GM21576 (cell line): ENCODE data around the gene TMEM125.

ENCODE experiments used
- ATAC-seq: cut with Tn5 transposase; IDR thresholded peaks from one replicate; pipeline ENCODE4 v1.9.1; 2021; ENCODE audit warnings: mild to moderate bottlenecking, moderate library complexity; ENCODE audit not compliant: unreplicated experiment

TMEM125 gene

GRCh38 chr1:43307458-43308158 lies 37.8 kb downstream of the TMEM125 start:
- no peak for ATAC-seq

GRCh38 chr1:43308635-43309404 lies 39.0 kb downstream of the TMEM125 start:
- ATAC-seq = no peak

- no peak for ATAC-seq
Measured at GRCh38 chr1:43309405-43310025, 39.7 kb downstream of the TMEM125 start.

GRCh38 chr1:43311521-43311920 lies 41.7 kb downstream of the TMEM125 start:
- no peak for ATAC-seq

GRCh38 chr1:43312212-43312623 lies 42.4 kb downstream of the TMEM125 start:
- ATAC-seq = no peak

- ATAC-seq = no peak
Measured at GRCh38 chr1:43312663-43313515, 43.1 kb downstream of the TMEM125 start.

- no peak for ATAC-seq
Measured at GRCh38 chr1:43313771-43314170, 44.0 kb downstream of the TMEM125 start.

GRCh38 chr1:43314233-43314632 lies 44.5 kb downstream of the TMEM125 start:
- no peak for ATAC-seq

GRCh38 chr1:43315481-43315880 lies 45.7 kb downstream of the TMEM125 start:
- no peak for ATAC-seq

- no peak for ATAC-seq
Measured at GRCh38 chr1:43315963-43316737, 46.4 kb downstream of the TMEM125 start.

- no peak for ATAC-seq
Measured at GRCh38 chr1:43316738-43317520, 47.1 kb downstream of the TMEM125 start.

GRCh38 chr1:43317817-43318471 lies 48.2 kb downstream of the TMEM125 start:
- ATAC-seq = no peak

GRCh38 chr1:43318831-43319230 lies 49.0 kb downstream of the TMEM125 start:
- ATAC-seq = no peak

GRCh38 chr1:43319288-43319687 lies 49.5 kb downstream of the TMEM125 start:
- no peak for ATAC-seq

- no peak for ATAC-seq
Measured at GRCh38 chr1:43319766-43320165, 50.0 kb downstream of the TMEM125 start.

GRCh38 chr1:43321331-43321891 lies 51.6 kb downstream of the TMEM125 start:
- ATAC-seq = no peak

GRCh38 chr1:43322506-43322905 lies 52.7 kb downstream of the TMEM125 start:
- ATAC-seq = no peak
